Natural killer cell (primary cell): ENCODE measurements around the gene GOLGA6L7. TPM values are rescaled to one million over a fixed set of nuclear protein-coding genes. Genes with fewer than 3 reads are reported as not detected.

ENCODE experiments used
- ATAC-seq, 3 donors: fragments of 150-1000 bp in 2 of 3; fragments of 200-7000 bp in 1 of 3; cut with Tn5 transposase; 1 replicate in 1 of 3; 2 replicates in 2 of 3; pipeline ENCODE4 v1.10.0; 2021; ENCODE audit warnings: mild to moderate bottlenecking in 2 of 3, moderate library complexity in 2 of 3
- DNase-seq, 2 donors: peaks; one replicate each; pipeline versions ENCODE4 v3.0.0 to v3.0.0-alpha.2; 2013 to 2021; ENCODE audit warnings: mixed read lengths in 1 of 2
- H3K27ac ChIP-seq: one replicate; pipeline ENCODE4 v1.5.1; 2013; ENCODE audit warnings: mild to moderate bottlenecking, low read length
- H3K27me3 ChIP-seq: one replicate; pipeline ENCODE4 v1.6.1; 2013; ENCODE audit warnings: low read length; ENCODE audit not compliant: control insufficient read depth, insufficient read depth
- H3K36me3 ChIP-seq: one replicate; pipeline ENCODE4 v1.6.1; 2013; ENCODE audit warnings: low read length; ENCODE audit not compliant: control insufficient read depth, insufficient read depth
- H3K4me1 ChIP-seq: one replicate; pipeline ENCODE4 v1.6.1; 2013; ENCODE audit warnings: low read length; ENCODE audit not compliant: control insufficient read depth, insufficient read depth
- H3K4me3 ChIP-seq: one replicate; pipeline ENCODE4 v1.5.1; 2013; ENCODE audit warnings: low read length
- H3K9me3 ChIP-seq: one replicate; pipeline ENCODE4 v1.6.1; 2013; ENCODE audit warnings: low read length; ENCODE audit not compliant: control insufficient read depth, insufficient read depth
- H3K27ac Mint-ChIP-seq, 2 donors: one replicate each; pipeline ENCODE4 v1.8.0; 2022; ENCODE audit warnings: mild to moderate bottlenecking in 2 of 2, mixed read lengths in 2 of 2, moderate library complexity in 1 of 2
- H3K27me3 Mint-ChIP-seq, 2 donors: one replicate each; pipeline ENCODE4 v1.8.0; 2022; ENCODE audit warnings: low read depth in 2 of 2, mixed read lengths in 2 of 2
- H3K36me3 Mint-ChIP-seq: one replicate; pipeline ENCODE4 v1.8.0; 2022; ENCODE audit warnings: mixed read lengths
- H3K4me1 Mint-ChIP-seq, 2 donors: one replicate each; pipeline ENCODE4 v1.8.0; 2022; ENCODE audit warnings: mixed read lengths in 2 of 2
- H3K4me3 Mint-ChIP-seq: one replicate; pipeline ENCODE4 v1.8.0; 2022; ENCODE audit warnings: mild to moderate bottlenecking, moderate library complexity, mixed read lengths
- H3K9me3 Mint-ChIP-seq, 2 donors: one replicate each; pipeline ENCODE4 v1.8.0; 2022; ENCODE audit warnings: mixed read lengths in 2 of 2
- WGBS: methylation state at CpG from one replicate; pipeline ENCODE4 v1.1.7; 2013; ENCODE audit warnings: missing lambda C conversion rate; ENCODE audit not compliant: insufficient coverage; 5-methylcytosine and 5-hydroxymethylcytosine counted together
- intact Hi-C: fragments of 100-400 bp; cut with micrococcal nuclease; formaldehyde crosslinking; loops from one replicate; pipeline ENCODE4 v1.14.2; 2022
- total RNA-seq, 4 donors: library from RNA; stranded (reverse); fragments of 120-200 nt in 1 of 4; gene quantifications; one replicate each; pipeline versions ENCODE4 v1.2.3 to v1.2.4, GENCODE V29; 2013 to 2022
- TF ChIP-seq, protein P1 (sequence below): fragments of 200-600 bp; IDR thresholded peaks from one replicate; pipeline ENCODE4 v1.8.0; 2022; ENCODE audit warnings: antibody characterized with exemption

GOLGA6L7 gene
- total RNA-seq, 3 donors from 2014 or later (not counting 1 experiment from before 2014, with no cell fraction given): not detected

DNA sequence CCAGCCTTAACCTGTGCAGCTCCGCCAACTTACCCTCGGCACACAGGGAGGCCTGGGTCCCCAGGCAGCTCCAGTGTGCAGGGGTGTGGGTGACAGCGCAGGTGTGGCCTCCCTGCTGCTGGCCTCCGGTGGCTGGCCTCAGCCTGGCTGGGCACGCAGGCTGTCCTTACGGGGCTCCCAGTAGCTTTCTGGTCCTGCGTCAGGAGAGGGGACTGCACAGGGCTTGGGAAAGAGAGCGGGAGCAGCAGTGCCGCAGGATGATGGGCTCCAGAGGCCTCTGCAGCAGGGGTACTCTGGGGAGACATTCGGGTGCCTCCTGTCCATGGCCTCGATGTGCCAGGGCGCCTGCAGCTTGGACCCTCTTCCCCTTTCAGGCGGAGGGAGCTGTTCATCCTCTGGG, 46.7 kb upstream of the GOLGA6L7 start:
- 89% methylated on average over 13 of the region's 13 CpGs for WGBS
- Histone ChIP-seq H3K27me3 (no peaks in the 10 kb centered on the region), H3K36me3 (no peaks in the 10 kb centered on the region), H3K9me3 (no peaks in the 10 kb centered on the region), H3K27ac (no peak overlapping the region), H3K4me3 (no peak overlapping the region), H3K4me1 (peaks cover 11% of the 10 kb centered on the region)
- H3K4me1 Mint-ChIP-seq: peaks cover 44 to 63% of the 10 kb centered on the region in 2 donors
- H3K36me3 Mint-ChIP-seq: no peaks in the 10 kb centered on the region
- H3K27me3 Mint-ChIP-seq: no peaks in the 10 kb centered on the region
- intact Hi-C loops: no loop called here
- DNase-seq (no peak), ATAC-seq (no peak)
- no peaks in the 10 kb centered on the region for H3K9me3 Mint-ChIP-seq
- no peak overlapping the region for H3K4me3 Mint-ChIP-seq
- H3K27ac Mint-ChIP-seq: no peak overlapping the region
- TF ChIP-seq, protein P1, sequence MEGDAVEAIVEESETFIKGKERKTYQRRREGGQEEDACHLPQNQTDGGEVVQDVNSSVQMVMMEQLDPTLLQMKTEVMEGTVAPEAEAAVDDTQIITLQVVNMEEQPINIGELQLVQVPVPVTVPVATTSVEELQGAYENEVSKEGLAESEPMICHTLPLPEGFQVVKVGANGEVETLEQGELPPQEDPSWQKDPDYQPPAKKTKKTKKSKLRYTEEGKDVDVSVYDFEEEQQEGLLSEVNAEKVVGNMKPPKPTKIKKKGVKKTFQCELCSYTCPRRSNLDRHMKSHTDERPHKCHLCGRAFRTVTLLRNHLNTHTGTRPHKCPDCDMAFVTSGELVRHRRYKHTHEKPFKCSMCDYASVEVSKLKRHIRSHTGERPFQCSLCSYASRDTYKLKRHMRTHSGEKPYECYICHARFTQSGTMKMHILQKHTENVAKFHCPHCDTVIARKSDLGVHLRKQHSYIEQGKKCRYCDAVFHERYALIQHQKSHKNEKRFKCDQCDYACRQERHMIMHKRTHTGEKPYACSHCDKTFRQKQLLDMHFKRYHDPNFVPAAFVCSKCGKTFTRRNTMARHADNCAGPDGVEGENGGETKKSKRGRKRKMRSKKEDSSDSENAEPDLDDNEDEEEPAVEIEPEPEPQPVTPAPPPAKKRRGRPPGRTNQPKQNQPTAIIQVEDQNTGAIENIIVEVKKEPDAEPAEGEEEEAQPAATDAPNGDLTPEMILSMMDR: no peak

DNA sequence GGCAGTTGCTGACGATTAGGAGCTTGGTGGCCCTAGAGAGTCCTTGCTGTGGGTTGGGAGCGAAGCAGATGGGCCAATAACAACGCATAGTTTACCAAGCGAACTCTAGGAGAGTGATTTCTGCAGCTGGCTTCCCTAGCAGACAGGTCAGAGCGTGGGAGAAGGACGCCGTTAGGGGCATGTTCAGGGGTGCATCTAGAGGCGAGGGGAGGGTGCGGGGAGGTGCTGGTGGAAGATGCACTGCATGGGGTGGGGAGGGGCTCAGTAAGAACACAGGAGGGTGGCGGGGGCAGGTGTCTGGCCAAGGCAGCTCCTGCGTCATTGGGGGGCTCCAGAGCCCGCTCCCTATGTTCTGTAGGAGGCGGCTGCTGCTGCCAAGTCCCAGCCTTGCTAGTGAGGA, 46.2 kb upstream of the GOLGA6L7 start:
- H3K4me1 Mint-ChIP-seq: peaks cover 49 to 65% of the 10 kb centered on the region in 2 donors

DNA sequence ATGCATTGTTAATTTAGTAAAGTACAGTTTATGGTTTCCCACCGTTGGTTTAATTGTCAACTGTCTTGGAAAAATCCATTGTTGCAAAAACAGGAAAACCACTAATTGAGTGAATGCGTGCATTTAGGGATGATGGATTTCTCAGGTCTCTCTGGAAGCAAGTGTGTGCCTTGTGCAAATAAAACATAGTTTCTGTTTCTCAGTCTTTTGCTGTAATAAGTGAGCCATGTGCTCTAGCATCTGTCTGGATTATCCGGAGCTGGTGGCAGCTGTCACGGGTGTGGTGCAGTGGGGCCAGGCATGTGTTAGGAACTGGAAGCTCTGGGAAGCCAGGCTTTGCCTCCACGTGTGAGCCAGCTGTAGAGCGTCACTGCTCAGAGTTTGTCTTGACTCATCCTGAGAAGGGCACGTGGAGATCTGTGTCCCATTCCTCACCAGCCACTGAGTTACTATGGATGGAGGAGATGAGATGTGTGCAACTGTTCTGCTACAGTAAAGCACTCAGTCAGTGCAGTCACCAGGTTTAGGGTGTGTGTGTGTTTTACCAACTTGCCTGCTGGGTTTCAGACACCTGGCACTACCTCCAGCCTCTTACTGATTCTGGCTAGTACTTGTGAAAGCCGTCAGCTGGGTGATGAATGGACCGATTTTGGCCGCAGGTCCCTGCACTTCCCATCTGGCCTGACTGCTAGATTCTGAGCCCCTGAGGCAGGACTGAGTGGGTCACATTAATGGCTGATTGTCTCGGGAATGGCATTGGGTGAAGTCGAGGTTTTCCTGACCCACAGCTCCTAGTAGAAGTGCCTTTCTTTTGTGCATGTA, 44.6 kb upstream of the GOLGA6L7 start:
- Histone ChIP-seq H3K4me3 (no peak overlapping the region), H3K27me3 (no peaks in the 10 kb centered on the region), H3K4me1 (peaks cover 32% of the 10 kb centered on the region), H3K27ac (no peak overlapping the region), H3K9me3 (no peaks in the 10 kb centered on the region), H3K36me3 (no peaks in the 10 kb centered on the region)
- Mint-ChIP-seq H3K9me3 (no peaks in the 10 kb centered on the region), H3K4me1 (peaks cover 47 to 70% of the 10 kb centered on the region in 2 donors), H3K36me3 (no peaks in the 10 kb centered on the region), H3K27me3 (no peaks in the 10 kb centered on the region), H3K4me3 (no peak overlapping the region), H3K27ac (no peak overlapping the region)
- TF ChIP-seq, protein P1: no peak
- WGBS: 57% methylated on average over 12 of the region's 12 CpGs
- ATAC-seq (no peak), DNase-seq (no peak)
- intact Hi-C loops: no loop called here

More for the DNA sequence above, 46.2 kb upstream of the GOLGA6L7 start:
- DNase-seq (no peak), ATAC-seq (no peak)
- Histone ChIP-seq H3K27me3 (no peaks in the 10 kb centered on the region), H3K36me3 (no peaks in the 10 kb centered on the region), H3K4me1 (peaks cover 16% of the 10 kb centered on the region), H3K27ac (no peak overlapping the region), H3K4me3 (no peak overlapping the region), H3K9me3 (no peaks in the 10 kb centered on the region)
- TF ChIP-seq, protein P1: no peak
- WGBS: 89% methylated on average over 13 of the region's 13 CpGs
- no peak overlapping the region for H3K4me3 Mint-ChIP-seq
- intact Hi-C loops: no loop called here
- no peaks in the 10 kb centered on the region for H3K27me3 Mint-ChIP-seq
- peak overlapping the region in 1 of 2 donors; percentile 46 for H3K27ac Mint-ChIP-seq
- H3K36me3 Mint-ChIP-seq: no peaks in the 10 kb centered on the region
- no peaks in the 10 kb centered on the region for H3K9me3 Mint-ChIP-seq

DNA sequence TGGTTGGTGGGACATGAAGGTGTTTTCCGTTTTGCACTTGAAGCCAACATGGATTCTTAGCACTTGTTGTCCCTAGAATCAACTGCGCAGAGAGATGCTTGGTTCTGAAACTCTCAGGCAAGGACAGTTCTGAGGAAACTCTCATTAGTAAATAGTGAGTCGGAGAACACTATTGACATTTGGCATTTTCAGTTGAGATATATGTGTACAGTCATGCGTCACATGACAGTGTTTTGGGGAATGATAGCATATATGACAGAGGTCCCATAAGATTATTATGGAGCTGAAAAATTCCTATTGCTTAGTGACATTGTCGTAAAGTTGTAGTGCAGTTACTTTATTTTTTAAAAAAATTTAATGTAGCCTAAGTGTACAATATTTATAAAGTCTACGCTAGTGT, 43.1 kb upstream of the GOLGA6L7 start:
- Histone ChIP-seq H3K36me3 (no peaks in the 10 kb centered on the region), H3K4me1 (peaks cover 45% of the 10 kb centered on the region), H3K27me3 (no peaks in the 10 kb centered on the region), H3K9me3 (no peaks in the 10 kb centered on the region), H3K27ac (no peak overlapping the region), H3K4me3 (no peak overlapping the region)
- peak overlapping the region; percentile 88 to 89 for H3K27ac Mint-ChIP-seq
- intact Hi-C loops: no loop called here
- peaks cover 55 to 73% of the 10 kb centered on the region in 2 donors for H3K4me1 Mint-ChIP-seq
- H3K4me3 Mint-ChIP-seq: no peak overlapping the region
- TF ChIP-seq, protein P1: no peak
- DNase-seq (no peak), ATAC-seq (no peak)
- WGBS: 93% methylated on average over 4 of the region's 6 CpGs
- H3K36me3 Mint-ChIP-seq: no peaks in the 10 kb centered on the region
- H3K27me3 Mint-ChIP-seq: no peaks in the 10 kb centered on the region
- H3K9me3 Mint-ChIP-seq: no peaks in the 10 kb centered on the region
